GM19239 (cell line): ENCODE results near the gene PREB.
A peak's percentile ranks its signal among the peaks of the same experiment; 100 is the strongest.

Experiments used
- DNase-seq: peaks from one replicate; pipeline ENCODE4 v3.0.0; 2011; ENCODE audit warnings: low spot score; ENCODE audit not compliant: insufficient read length
- FAIRE-seq: peaks from 2 replicates; lab custom pipeline; 2011; peaks lifted over from hg19 to GRCh38; lab: Jason Lieb, UNC

PREB gene

DNA sequence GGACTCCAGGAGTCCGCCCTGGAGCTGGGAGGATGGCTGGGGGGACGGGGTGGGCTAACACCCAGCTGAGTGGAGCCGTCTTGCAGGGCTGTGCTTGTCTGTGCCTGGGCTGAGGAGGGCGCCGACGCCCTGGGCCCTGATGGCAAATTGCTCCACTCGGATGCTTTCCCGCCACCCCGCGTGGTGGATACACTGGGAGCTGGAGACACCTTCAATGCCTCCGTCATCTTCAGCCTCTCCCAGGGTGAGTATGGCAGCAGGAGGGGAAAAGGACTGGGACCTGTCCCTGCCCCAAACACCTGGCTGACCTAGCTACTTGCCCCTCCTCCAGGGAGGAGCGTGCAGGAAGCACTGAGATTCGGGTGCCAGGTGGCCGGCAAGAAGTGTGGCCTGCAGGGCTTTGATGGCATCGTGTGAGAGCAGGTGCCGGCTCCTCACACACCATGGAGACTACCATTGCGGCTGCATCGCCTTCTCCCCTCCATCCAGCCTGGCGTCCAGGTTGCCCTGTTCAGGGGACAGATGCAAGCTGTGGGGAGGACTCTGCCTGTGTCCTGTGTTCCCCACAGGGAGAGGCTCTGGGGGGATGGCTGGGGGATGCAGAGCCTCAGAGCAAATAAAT is 35.0 kb downstream of the PREB start:
- no peak for FAIRE-seq
- no peak for DNase-seq

DNA sequence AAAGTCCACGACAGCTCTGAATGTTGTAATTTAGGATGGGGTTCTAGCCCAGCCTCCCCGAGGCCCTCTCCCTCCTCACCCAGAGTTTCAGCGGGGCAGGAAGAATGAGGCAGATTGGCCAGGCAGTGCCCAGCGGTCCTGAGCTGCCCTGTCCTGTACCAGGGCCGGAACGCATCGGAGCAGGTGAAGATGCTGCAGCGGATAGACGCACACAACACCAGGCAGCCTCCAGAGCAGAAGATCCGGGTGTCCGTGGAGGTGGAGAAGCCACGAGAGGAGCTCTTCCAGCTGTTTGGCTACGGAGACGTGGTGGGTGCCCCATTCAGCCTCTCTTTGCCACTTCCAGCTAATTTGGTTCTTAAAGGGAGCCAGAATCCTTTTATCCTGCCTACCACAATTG is 37.1 kb downstream of the PREB start:
- no peak for FAIRE-seq
- no peak for DNase-seq

DNA sequence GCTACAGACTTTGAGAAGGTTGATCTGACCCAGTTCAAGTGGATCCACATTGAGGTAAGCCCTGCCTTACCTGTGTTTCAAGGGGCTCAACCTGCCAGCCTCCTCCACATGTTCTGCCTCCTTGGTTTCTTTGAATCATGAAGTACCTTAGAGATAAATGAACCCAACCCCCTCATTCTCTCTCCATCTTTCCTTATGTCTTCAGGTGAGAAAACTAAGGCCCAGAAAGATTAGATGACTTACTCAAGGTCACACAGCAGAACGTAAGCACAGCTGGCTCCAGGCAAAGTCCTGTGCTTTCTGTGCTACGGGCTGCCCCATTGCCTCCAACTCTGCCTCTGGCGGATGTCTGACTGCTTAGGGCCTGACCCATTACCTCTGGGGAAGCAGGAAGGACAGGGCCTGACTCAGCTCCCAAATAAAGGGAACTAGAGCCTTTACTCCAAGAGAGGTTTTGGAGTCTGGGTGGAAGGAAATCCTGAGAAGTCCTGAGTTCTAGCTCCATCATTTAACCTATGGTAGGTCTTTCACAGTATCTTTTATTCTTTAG is 37.6 kb downstream of the PREB start:
- DNase-seq (no peak), FAIRE-seq (no peak)

DNA sequence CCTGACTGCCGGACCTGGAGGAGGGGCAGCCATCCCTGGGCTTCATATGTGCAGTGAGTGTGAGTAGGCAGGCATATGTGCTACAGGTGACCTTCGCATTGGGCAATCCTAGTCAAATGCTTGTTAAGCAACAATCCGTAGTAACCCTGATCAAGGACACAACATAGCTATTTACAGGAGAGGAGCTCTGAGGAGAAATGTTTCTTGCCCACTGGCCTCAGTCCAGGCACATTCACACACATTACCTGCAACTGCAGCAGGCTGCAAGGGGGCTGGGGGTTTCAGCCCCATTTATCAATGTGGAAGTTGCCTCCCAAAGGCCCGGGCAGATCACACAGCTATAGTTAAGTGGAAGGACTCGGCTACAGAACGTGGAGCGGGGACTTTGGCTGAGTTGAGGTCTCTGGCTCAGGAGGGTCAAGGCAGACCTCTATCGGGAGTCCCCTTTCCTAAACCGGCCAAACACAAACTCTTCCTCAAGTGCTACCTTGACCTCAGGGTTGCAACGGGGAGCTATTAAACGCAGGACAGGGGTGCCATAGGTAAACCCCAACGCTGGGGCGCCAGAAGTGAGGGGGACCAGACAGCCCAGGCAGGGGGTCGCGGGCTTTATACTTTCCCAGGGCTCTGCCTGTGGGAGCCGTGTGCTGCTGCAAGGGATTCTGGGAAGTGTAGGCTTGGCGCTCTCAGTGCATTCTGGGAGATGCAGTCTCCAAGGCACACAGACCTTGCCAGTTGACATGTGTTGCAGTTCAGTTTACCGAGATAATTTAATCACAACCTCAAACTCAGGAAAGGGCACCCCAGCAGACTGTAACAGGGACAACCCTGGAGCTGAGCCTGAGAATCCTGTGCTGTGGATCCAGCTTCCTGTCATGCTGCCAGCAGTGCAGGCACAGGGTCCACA is 38.4 kb downstream of the PREB start:
- DNase-seq (peak; percentile 86), FAIRE-seq (peak; percentile 80)

DNA sequence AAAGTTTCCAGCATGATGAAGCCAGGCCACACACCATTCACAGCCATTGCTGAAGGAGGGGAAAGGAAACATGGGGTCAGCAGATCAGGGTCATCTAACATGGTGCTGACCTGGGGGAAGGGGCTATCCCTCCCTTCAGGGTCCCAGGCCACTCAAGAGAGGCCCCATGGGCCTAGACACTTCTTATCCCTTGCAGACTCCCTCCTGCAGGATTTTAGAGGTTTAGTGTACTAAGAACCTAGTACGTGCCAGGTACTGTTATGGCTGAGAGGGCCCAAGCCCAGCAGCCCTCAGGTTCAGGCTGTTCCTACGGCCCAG is 39.0 kb downstream of the PREB start:
- FAIRE-seq (no peak), DNase-seq (no peak)

DNA sequence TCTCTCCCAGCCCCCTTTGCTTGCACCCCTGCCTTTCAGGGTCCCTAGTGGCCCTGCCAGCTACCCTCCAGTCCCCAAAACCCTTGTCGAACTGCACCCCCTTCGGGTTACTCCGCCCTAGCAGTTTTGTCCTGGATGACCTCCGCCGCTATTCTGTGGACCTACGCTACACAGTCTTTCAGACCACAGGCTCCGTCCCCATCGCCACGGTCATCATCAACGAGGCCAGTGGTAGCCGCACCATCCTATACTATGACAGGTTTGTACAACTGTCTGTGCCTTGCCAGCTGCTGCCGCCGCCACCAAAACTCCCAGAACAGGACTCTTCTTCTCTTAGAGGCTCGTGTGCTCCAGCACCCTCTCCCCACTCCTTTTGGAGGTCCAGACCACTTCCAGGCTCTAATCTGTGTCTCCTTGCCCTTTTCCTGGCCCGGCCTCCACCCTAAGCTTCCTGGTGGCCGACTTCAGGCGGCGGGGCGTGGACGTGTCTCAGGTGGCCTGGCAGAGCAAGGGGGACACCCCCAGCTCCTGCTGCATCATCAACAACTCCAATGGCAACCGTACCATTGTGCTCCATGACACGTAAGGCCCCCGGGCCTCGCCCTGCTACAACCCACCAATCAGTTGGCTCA is 40.0 kb downstream of the PREB start:
- FAIRE-seq (no peak), DNase-seq (no peak)

DNA sequence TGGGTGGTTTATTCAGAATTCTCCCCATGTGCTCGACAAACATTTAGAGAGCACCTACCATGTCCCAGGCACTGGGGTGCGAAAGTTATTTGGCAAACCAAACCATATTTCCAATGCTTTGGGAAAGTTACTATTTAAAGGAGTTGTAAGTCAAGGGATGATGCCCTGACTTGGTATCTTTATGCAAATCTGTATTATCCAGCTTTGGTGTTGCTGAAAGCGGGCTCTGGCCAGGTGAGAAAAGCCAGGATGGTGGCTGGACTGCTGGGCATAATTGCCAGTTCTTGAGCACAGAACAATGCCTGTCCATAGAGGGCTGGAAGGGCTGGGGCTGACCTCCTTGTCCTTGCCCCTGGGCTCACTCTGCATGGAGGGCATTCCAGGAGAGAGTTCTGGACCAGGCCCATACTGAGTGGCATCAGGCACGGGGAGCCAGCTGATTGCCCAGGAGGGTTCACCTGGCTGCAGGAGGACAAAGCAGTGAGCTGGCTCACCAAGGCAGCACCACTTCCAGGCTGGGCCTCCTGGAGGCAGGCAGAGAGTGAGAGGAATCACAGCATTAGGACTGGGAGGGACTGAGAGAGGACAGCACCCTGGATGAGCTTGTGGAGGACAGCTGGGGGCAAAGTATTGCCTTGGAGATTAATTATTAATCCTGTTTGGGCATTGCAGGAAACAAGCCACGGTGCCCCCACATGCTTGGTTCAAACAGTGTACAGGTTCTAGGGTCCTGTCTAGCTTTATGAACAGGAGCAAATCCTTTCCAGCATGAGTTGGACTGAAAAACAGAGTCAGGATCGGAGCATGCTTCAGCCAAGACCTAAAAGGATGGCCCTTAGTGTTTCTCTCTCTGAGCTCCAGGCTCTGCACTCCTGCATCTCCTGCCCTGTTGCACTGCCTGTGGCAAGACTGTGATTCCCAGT is 40.7 kb downstream of the PREB start:
- FAIRE-seq: no peak
- no peak for DNase-seq

DNA sequence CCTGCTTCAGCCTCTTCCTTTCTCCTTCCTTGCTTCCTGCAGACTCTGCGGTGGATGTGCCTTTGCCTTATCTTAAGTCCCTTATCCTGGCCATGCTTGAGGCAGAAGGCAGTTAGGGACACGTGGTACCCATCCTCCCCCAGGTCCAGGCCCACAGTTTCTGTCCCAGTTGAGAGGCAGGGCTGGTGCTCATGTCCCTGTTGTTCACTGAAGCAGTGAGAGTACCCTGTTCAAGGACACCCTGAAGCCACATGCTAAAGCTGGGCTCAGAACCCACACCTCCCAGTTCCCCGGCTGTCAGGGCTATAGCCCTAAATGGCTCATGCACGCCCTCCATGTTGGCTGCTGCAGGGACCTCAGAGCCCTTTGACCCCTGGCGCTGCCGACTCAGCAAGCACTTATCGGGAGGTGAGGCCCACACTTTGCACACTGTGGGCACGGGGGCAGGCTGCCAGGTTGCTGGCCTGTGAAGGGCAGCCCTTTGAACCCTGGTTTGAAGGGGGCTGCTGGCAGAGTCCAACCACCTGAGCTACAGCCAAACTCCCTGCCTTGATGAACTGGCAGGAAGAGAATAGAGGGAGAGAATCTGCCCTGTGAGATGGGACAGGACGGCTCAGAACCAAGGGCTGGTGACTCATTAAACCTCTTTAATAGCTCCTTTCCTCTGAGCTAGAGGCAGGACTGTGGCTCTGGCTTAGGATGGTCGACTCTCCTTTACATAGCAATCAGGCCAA is 41.6 kb downstream of the PREB start:
- FAIRE-seq: no peak
- no peak for DNase-seq

DNA sequence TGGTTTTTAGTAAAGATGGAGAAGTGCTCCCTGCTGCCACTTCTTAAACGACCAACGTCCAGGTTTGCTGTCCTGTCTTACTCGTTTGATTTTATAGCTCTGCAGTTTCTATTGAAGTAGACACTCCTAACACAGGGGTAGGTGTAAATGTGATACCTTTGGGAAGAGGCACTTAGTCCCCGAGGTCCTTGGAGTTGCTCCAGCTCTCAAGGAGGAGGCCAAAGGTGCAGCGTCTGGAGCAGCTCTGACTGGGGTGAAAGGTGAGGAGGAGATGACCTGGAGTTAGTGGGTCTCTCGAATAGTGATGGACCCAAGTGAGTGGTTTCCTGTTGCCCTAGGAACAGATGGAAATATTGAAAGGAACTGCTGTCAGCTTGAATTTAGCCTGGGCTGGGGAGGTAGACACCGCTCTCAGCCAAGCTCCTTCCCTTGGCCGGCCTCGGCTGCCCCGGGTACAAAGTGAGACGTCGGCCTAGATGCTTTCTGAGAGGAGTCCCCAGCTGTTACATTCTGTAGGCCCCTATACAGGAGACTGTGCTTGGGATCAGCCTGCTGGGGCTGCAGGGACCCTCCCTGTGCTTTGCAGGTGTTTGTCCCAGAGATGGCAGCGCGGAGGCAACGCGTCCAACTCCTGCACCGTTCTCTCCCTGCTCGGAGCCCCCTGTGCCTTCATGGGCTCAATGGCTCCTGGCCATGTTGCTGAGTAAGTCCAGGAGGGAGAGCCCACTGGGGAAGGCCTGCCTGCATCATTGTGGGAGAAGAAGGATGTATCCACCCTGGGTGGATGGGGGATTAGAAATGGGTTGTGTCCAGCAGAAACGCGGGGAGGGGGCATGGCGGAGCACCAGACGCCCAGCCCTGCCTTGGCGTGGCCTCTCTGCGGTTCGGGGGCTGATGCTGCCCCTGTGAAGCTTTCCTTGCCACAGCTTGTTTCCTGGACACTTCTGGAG is 42.4 kb downstream of the PREB start:
- FAIRE-seq: no peak

DNA sequence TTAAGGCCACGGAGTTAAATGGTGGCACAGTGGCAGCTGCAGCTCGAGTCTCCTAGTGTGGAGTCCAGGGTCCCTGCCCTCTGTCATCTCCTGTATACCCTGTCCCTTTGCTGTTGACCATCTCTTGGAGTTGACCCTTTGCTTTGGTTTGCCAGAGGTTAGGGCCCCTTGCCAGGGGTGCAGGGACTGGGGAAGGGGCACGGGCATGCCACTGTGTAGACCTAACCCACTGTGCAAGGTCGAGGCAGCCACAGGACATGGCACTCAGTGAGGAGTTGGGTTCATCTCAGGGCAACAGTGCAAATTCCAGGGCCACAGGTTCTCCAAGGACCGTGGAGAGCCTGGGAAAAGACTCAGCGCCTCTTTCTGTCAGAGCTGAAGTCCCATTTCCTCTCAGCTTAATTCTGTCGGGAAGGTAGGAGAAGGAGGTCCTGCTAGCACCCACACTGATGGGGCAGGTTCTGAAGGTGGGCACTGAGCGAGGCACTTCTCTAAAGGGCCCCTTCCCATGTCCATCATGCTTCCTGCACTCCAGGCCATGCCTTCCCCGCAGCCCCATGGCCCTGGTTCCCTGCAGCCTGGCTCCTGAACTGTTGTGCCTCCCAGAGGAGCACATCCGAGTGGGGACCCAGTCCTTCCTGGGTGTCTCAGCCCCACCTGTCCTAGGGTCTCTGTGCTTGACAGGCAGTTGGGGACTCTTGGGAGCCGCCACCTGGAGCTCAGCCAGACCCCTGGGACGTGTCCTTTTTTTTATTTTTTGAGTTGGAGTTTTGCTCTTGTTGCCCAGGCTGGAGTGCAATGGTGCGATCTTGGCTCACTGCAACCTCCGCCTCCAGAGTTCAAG is 45.1 kb downstream of the PREB start:
- DNase-seq (no peak), FAIRE-seq (no peak)

More for the DNA sequence above, 42.4 kb downstream of the PREB start:
- no peak for DNase-seq

DNA sequence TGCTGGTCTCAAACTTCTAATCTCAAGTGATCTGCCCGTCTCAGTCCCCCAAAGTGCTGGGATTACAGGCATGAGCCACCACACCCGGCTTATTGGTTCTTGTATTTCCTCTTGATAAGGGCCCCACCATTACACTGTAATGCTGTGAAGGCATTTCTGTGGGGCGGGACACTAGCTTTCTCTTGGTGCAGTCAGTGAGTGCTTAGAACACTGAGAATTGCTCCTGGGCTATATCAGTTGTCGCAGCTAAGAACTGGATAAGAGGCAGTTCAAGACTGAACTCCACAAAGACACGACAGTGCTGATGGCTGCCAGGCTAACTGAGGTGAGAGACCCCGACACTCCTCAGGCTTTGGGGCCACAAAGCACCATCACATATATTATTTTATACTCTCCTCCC is 45.8 kb downstream of the PREB start:
- FAIRE-seq (no peak), DNase-seq (no peak)

DNA sequence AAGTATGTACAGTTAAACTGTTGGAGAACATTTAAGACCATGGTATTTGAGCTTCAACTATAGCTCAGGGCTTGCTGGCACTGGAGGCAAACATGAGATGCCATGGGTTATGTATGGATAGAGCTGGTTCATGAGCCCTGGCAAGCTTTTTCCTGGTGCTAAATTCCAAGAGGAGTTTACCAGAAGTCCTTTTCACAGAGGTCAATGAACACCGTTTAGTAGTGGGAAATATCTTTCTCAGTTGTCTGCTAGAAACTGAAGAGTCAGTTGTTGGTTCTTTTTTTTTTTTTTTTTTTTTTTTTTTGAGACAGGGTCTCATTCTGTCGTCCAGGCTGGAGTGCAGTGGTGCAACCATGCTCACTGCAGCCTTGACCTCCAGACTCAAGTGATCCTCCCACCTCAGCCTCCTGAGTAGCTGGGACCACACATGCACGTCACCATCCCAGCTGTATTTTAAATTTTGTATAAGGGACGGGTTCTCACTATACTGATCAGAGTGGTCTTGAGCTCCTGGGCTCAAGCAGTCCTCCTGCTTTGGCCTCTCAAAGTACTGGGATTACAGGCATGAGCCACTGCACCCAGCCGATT is 46.5 kb downstream of the PREB start:
- FAIRE-seq (no peak), DNase-seq (no peak)

DNA sequence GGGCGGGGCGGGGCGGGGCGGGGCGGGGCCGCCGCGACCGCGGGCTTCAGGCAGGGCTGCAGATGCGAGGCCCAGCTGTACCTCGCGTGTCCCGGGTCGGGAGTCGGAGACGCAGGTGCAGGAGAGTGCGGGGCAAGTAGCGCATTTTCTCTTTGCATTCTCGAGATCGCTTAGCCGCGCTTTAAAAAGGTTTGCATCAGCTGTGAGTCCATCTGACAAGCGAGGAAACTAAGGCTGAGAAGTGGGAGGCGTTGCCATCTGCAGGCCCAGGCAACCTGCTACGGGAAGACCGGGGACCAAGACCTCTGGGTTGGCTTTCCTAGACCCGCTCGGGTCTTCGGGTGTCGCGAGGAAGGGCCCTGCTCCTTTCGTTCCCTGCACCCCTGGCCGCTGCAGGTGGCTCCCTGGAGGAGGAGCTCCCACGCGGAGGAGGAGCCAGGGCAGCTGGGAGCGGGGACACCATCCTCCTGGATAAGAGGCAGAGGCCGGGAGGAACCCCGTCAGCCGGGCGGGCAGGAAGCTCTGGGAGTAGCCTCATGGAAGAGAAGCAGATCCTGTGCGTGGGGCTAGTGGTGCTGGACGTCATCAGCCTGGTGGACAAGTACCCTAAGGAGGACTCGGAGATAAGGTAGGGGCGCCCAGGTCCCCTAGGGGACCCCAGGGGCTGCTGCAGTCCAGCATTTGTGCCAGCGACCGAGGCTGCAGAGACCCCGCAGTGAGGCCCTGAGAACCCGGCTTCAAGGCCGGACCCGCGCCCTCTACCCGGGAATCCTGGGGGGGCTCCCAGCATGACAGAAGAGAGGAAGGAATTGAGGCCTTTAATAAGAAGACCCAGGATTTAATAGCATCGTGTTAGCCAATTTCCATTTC is 47.5 kb downstream of the PREB start, which contains the start of gene KHK:
Gene KHK, plus strand, starts transcription at position 49 of the 870 bp plus-strand sequence. Its CDS starts 488 bp downstream, at position 537.
- DNase-seq (no peak), FAIRE-seq (peak; percentile 88)

DNA sequence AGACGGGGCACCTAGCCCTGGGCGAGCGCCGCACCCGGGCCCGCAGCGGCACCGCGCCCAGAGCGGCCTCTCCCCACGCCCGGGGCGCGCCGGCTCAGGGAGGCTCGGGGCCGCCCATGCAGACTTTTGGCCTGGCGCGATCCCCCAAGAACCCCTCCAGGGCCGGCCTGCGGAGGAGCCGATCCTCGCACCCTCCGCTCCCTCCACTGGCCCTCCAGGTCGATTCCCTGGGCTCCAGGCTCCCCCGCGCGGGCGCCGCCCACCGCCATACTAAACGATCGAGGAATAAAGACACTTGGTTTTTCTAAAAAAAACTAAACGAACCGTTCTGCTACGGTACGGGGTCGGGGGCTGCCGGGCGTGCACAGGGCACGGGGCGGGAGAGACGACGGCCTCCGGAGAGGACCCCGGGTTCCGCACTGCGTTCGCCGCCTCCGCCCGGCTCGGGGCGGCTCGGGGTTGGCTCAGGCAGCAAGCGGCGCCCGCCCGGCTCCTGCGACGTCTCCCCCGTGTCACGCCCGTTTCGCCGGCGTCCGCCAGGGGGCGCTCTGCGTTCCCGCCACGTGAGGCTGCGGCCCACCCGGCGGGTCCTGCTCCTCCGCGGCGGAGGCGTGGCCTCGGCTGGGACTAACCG is 48.2 kb downstream of the PREB start:
- FAIRE-seq (no peak), DNase-seq (peak; percentile 95)

DNA sequence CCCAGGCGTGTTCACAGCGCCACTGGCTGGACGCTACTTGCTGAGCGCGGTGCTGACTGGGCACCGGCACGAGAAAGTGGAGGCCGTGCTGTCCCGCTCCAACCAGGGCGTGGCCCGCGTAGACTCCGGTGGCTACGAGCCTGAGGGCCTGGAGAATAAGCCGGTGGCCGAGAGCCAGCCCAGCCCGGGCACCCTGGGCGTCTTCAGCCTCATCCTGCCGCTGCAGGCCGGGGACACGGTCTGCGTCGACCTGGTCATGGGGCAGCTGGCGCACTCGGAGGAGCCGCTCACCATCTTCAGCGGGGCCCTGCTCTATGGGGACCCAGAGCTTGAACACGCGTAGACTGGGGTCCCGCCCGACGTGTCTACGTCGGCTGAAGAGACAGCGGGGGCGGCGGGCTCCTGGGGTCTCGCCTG is 48.8 kb downstream of the PREB start:
- DNase-seq: no peak

More for the DNA sequence above, 48.8 kb downstream of the PREB start:
- FAIRE-seq: peak; percentile 42
